Endothelial cell of umbilical vein (primary cell): Measurements from ENCODE around the gene TENM4. TPM values are rescaled to one million over a fixed set of nuclear protein-coding genes. Genes with fewer than 3 reads are reported as not detected.

Experiments used
- BruUV-seq: library from RNA; stranded (reverse); fragments of 400-500 nt; replicated peaks from 2 replicates; lab custom pipeline; 2021; lab: Mats Ljungman, UMichigan
- CTCF ChIA-PET: fragments of 300-600, 350-600 bp; sonication (Branson Sonifier 250); formaldehyde crosslinking; loops from one replicate; lab custom pipeline; 2021; ENCODE audit warnings: antibody characterized with exemption, inconsistent platforms; lab: Charles Lee
- POLR2A ChIA-PET: fragments of 300-600, 350-600 bp; sonication (Branson Sonifier 250); formaldehyde crosslinking; loops from one replicate; lab custom pipeline; 2021; ENCODE audit warnings: antibody characterized with exemption, inconsistent platforms; lab: Charles Lee
- DNase-seq: peaks from one replicate; pipeline ENCODE4 v3.0.0-alpha.2; 2011; ENCODE audit warnings: low read depth, low spot score
- FAIRE-seq: peaks from 2 replicates; lab custom pipeline; 2011; peaks lifted over from hg19 to GRCh38; lab: Jason Lieb, UNC
- H2AFZ ChIP-seq: 2 replicates; pipeline ENCODE4 v1.6.0; 2012; ENCODE audit warnings: low read depth, low read length, control low read depth, inconsistent platforms
- H3K27ac ChIP-seq: 2 replicates; pipeline ENCODE4 v1.5.1; 2011; ENCODE audit warnings: low read depth, mild to moderate bottlenecking, control low read depth, low read length, moderate library complexity; ENCODE audit not compliant: insufficient read depth
- H3K27me3 ChIP-seq, 2 experiments: 2 replicates each; pipeline versions ENCODE4 v1.6.0 to v1.6.1; 2011; ENCODE audit warnings: low read length in 2 of 2, mixed read lengths in 1 of 2; ENCODE audit not compliant: control insufficient read depth in 2 of 2, insufficient read depth in 2 of 2
- H3K36me3 ChIP-seq, 2 experiments: 2 replicates in 1 of 2; 3 replicates in 1 of 2; pipeline ENCODE4 v1.5.1; 2011; ENCODE audit warnings: low read length in 2 of 2, mild to moderate bottlenecking in 1 of 2, moderate library complexity in 1 of 2; ENCODE audit not compliant: control insufficient read depth in 2 of 2, insufficient read depth in 2 of 2; ENCODE audit errors: extremely low read depth in 1 of 2
- H3K4me1 ChIP-seq: 3 replicates; pipeline ENCODE4 v1.5.1; 2011; ENCODE audit warnings: mild to moderate bottlenecking, low read length; ENCODE audit not compliant: control insufficient read depth, insufficient read depth; ENCODE audit errors: extremely low read depth
- H3K4me2 ChIP-seq: 2 replicates; pipeline ENCODE4 v1.6.1; 2011; ENCODE audit warnings: low read length, control low read depth, mixed read lengths; ENCODE audit not compliant: insufficient read depth
- H3K4me3 ChIP-seq, 3 experiments: fragments of 200-600 bp in 1 of 3; sonication (generic), shearing (Covaris generic) in 1 of 3; replicated peaks in 1 of 3; 2 replicates each; pipeline ENCODE4 v1.5.1; 2011 to 2016; ENCODE audit warnings: control low read depth in 3 of 3, low read length in 3 of 3, mild to moderate bottlenecking in 2 of 3, inconsistent platforms in 1 of 3, low read depth in 1 of 3, moderate library complexity in 1 of 3; ENCODE audit not compliant: insufficient read depth in 1 of 3
- H3K79me2 ChIP-seq: 2 replicates; pipeline ENCODE4 v1.6.0; 2012; ENCODE audit warnings: low read length, inconsistent platforms; ENCODE audit not compliant: control insufficient read depth, insufficient read depth
- H3K9ac ChIP-seq: replicated peaks from 2 replicates; pipeline ENCODE3; 2011; ENCODE audit warnings: low read length, control low read depth; ENCODE audit not compliant: insufficient read depth; ENCODE audit errors: extremely low read depth
- H3K9me1 ChIP-seq: replicated peaks from 3 replicates; pipeline ENCODE4 v1.6.0; 2011; ENCODE audit warnings: mild to moderate bottlenecking, low read length; ENCODE audit not compliant: control insufficient read depth, insufficient read depth; ENCODE audit errors: extremely low read depth
- H3K9me3 ChIP-seq: replicated peaks from 2 replicates; pipeline ENCODE4 v1.5.1; 2012; ENCODE audit warnings: low read length, inconsistent platforms; ENCODE audit not compliant: control insufficient read depth, insufficient read depth
- H4K20me1 ChIP-seq: replicated peaks from 2 replicates; pipeline ENCODE3; 2011; ENCODE audit warnings: mild to moderate bottlenecking, low read length; ENCODE audit not compliant: control insufficient read depth, insufficient read depth; ENCODE audit errors: extremely low read depth
- CTCF ChIP-seq, 2 donors: IDR thresholded peaks; 1 replicate in 1 of 2; 2 replicates in 1 of 2; pipeline ENCODE4 v1.5.1; 2011; ENCODE audit warnings: low read length in 2 of 2, mild to moderate bottlenecking in 2 of 2, moderate library complexity in 2 of 2, control low read depth in 1 of 2, inconsistent platforms in 1 of 2, low read depth in 1 of 2; ENCODE audit not compliant: insufficient read depth in 1 of 2; ENCODE audit errors: extremely low read depth in 1 of 2
- EZH2 ChIP-seq: IDR thresholded peaks from 2 replicates; pipeline ENCODE4 v1.6.1; 2012; ENCODE audit warnings: borderline replicate concordance, low read depth, mild to moderate bottlenecking, moderate library complexity, low read length, inconsistent platforms; ENCODE audit not compliant: severe bottlenecking
- FOS ChIP-seq: IDR thresholded peaks from 2 replicates; pipeline ENCODE4 v1.6.1; 2011; ENCODE audit warnings: mild to moderate bottlenecking, low read length, moderate library complexity, borderline replicate concordance; ENCODE audit not compliant: insufficient read depth
- GATA2 ChIP-seq: IDR thresholded peaks from 2 replicates; pipeline ENCODE4 v1.7.0; 2011; ENCODE audit warnings: low read depth, mild to moderate bottlenecking, moderate library complexity, mixed read lengths, low read length; ENCODE audit not compliant: insufficient read length, insufficient read depth
- JUN ChIP-seq: IDR thresholded peaks from 2 replicates; pipeline ENCODE4 v1.6.1; 2011; ENCODE audit warnings: borderline replicate concordance, low read depth; ENCODE audit not compliant: insufficient read length, insufficient read depth
- MAX ChIP-seq: IDR thresholded peaks from 2 replicates; pipeline ENCODE4 v1.6.1; 2011; ENCODE audit not compliant: insufficient read depth, insufficient read length
- MYC ChIP-seq: IDR thresholded peaks from one replicate; pipeline ENCODE4 v1.6.1; 2011; ENCODE audit warnings: mild to moderate bottlenecking, low read depth, low read length
- POLR2A ChIP-seq: IDR thresholded peaks from 2 replicates; pipeline ENCODE4 v1.6.1; 2012; ENCODE audit warnings: low read depth, mild to moderate bottlenecking, control low read depth, low read length
- POLR2AphosphoS5 ChIP-seq: IDR thresholded peaks from 2 replicates; pipeline ENCODE4 v1.6.1; 2012; ENCODE audit warnings: low read depth, mild to moderate bottlenecking, control low read depth, low read length, moderate library complexity; ENCODE audit not compliant: insufficient read depth
- dilution Hi-C: fragments of 300-500 bp; cut with MboI; formaldehyde crosslinking; loops from one replicate; pipeline ENCODE4 v1.15.0; 2019; ENCODE audit warnings: low sequenced_read_pairs; ENCODE audit not compliant: extremely low pct_ligation_motif_present
- intact Hi-C: fragments of 100-400 bp; cut with micrococcal nuclease; formaldehyde crosslinking; loops from one replicate; pipeline ENCODE4 v1.10.0; 2022
- polyA plus RNA-seq, 4 experiments: library from polyadenylated mRNA; depleted of rRNA in 3 of 4; stranded (reverse) in 3 of 4; unstranded in 1 of 4; fragments of >200 nt; gene quantifications; 2 replicates each; pipeline versions ENCODE4 v1.2.1 to v1.2.3, GENCODE V29; 2011 to 2012; ENCODE audit warnings: missing spikeins in 1 of 4
- total RNA-seq: library from RNA; stranded (reverse); gene quantifications from 2 replicates; pipeline ENCODE4 v1.2.3, GENCODE V29; 2021

Gene TENM4
- total and polyA plus RNA-seq, 2 donors (not counting 3 experiments of a cell fraction or from before 2014, with no cell fraction given): 0.06 to 0.27 TPM

- FAIRE-seq (no peak), DNase-seq (no peak)
- no peak overlapping the region for H3K9ac ChIP-seq
- H3K4me2 ChIP-seq: no peak overlapping the region
- H3K9me1 ChIP-seq: no peaks in the 10 kb centered on the region
- intact Hi-C loops (no loop called here), dilution Hi-C loops (no loop called here)
- no peaks in the 10 kb centered on the region for H3K27me3 ChIP-seq
- no peaks in the 10 kb centered on the region for H3K36me3 ChIP-seq
- POLR2A ChIA-PET: no interaction called here
- H3K9me3 ChIP-seq: no peaks in the 10 kb centered on the region
- no peak overlapping the region for H2AFZ ChIP-seq
- no peak overlapping the region for H3K4me3 ChIP-seq
- BruUV-seq: no TSS peak
- no peaks in the 10 kb centered on the region for H4K20me1 ChIP-seq
- CTCF ChIA-PET: interaction anchor here (1.1 to 1.6 kb wide), 3 partner anchors 10 to 15 kb away, joined by 3 to 5 read pairs (median 4); no protein-coding TSS in a partner anchor
- no peak overlapping the region for H3K27ac ChIP-seq
- H3K4me1 ChIP-seq: no peaks in the 10 kb centered on the region
- no peaks in the 10 kb centered on the region for H3K79me2 ChIP-seq
- TF ChIP-seq MAX (no peak), MYC (no peak), GATA2 (no peak), CTCF (IDR thresholded peaks at IDR 0.05; ENCODE audit: extremely low read depth in 1 of 2, insufficient read depth in 1 of 2, low read depth in 1 of 2, low read length in 2 of 2) (no peak), POLR2A (no peak), JUN (no peak), POLR2AphosphoS5 (no peak), FOS (no peak), EZH2 (no peak)
Observed at GRCh38 chr11:78787696-78788095, 653.1 kb downstream of the TENM4 start.
